CD14-positive monocyte (primary cell): ENCODE results near the gene CRIP2. TPM values are rescaled to one million over a fixed set of nuclear protein-coding genes. Genes with fewer than 3 reads are reported as not detected.
A peak's percentile ranks its signal among the peaks of the same experiment; 100 is the strongest.

Source experiments
- DNase-seq, 3 donors: peaks; one replicate each; pipeline ENCODE4 v3.0.0-alpha.2; 2011 to 2022
- H2AFZ ChIP-seq: 2 replicates; pipeline ENCODE4 v1.6.0; 2012; ENCODE audit warnings: mild to moderate bottlenecking, low read depth, low read length, inconsistent platforms; ENCODE audit not compliant: insufficient read depth, poor library complexity, severe bottlenecking
- H3K27ac ChIP-seq, 2 donors: 1 replicate in 1 of 2; 2 replicates in 1 of 2; pipeline ENCODE4 v1.5.1; 2012 to 2013; ENCODE audit warnings: low read length in 2 of 2, control low read depth in 1 of 2, inconsistent platforms in 1 of 2, low read depth in 1 of 2, mild to moderate bottlenecking in 1 of 2
- H3K27me3 ChIP-seq, 2 donors: one replicate each; pipeline versions ENCODE4 v1.6.0 to v1.6.1; 2011 to 2013; ENCODE audit warnings: low read length in 2 of 2; ENCODE audit not compliant: control insufficient read depth in 2 of 2, insufficient read depth in 2 of 2
- H3K36me3 ChIP-seq, 2 donors: replicated peaks in 1 of 2; 1 replicate in 1 of 2; 2 replicates in 1 of 2; pipeline versions ENCODE4 v1.5.1 to v1.6.1; 2012 to 2013; ENCODE audit warnings: low read length in 2 of 2, control low read depth in 1 of 2, inconsistent platforms in 1 of 2, mild to moderate bottlenecking in 1 of 2; ENCODE audit not compliant: insufficient read depth in 2 of 2, control insufficient read depth in 1 of 2
- H3K4me1 ChIP-seq, 2 donors: 1 replicate in 1 of 2; 2 replicates in 1 of 2; pipeline versions ENCODE4 v1.5.1 to v1.6.1; 2012 to 2013; ENCODE audit warnings: low read length in 2 of 2, control low read depth in 1 of 2, inconsistent platforms in 1 of 2, mild to moderate bottlenecking in 1 of 2, moderate library complexity in 1 of 2; ENCODE audit not compliant: insufficient read depth in 2 of 2, control insufficient read depth in 1 of 2
- H3K4me2 ChIP-seq: replicated peaks from 2 replicates; pipeline ENCODE3; 2012; ENCODE audit warnings: low read length, moderate library complexity, mild to moderate bottlenecking; ENCODE audit not compliant: poor library complexity, severe bottlenecking; ENCODE audit errors: extremely low read depth
- H3K4me3 ChIP-seq, 3 experiments: fragments of 200-600 bp in 1 of 3; sonication (generic) in 1 of 3; replicated peaks in 1 of 3; 1 replicate in 2 of 3; 2 replicates in 1 of 3; pipeline ENCODE4 v1.5.1; 2011 to 2013; ENCODE audit warnings: low read length in 3 of 3, mild to moderate bottlenecking in 3 of 3, control low read depth in 2 of 3, low read depth in 2 of 3, inconsistent platforms in 1 of 3, moderate library complexity in 1 of 3
- H3K79me2 ChIP-seq: 2 replicates; pipeline ENCODE4 v1.6.0; 2012; ENCODE audit warnings: mild to moderate bottlenecking, control low read depth, inconsistent platforms, low read length, moderate library complexity; ENCODE audit not compliant: insufficient read depth
- H3K9ac ChIP-seq: 2 replicates; pipeline ENCODE4 v1.6.0; 2017; ENCODE audit warnings: low read length, mild to moderate bottlenecking; ENCODE audit not compliant: insufficient read depth, poor library complexity, severe bottlenecking
- H3K9me3 ChIP-seq, 2 donors: replicated peaks in 1 of 2; 1 replicate in 1 of 2; 2 replicates in 1 of 2; pipeline versions ENCODE4 v1.5.1 to v1.6.1; 2012 to 2013; ENCODE audit warnings: low read length in 2 of 2, control low read depth in 1 of 2; ENCODE audit not compliant: control insufficient read depth in 1 of 2, insufficient read depth in 1 of 2
- H4K20me1 ChIP-seq: 2 replicates; pipeline ENCODE4 v1.6.0; 2012; ENCODE audit warnings: mild to moderate bottlenecking, low read length, control low read depth, moderate library complexity; ENCODE audit not compliant: insufficient read depth
- H3K27ac Mint-ChIP-seq, 7 donors: one replicate each; pipeline ENCODE4 v1.8.0; 2020; ENCODE audit warnings: mild to moderate bottlenecking in 7 of 7, mixed read lengths in 7 of 7, moderate library complexity in 6 of 7, inconsistent platforms in 2 of 7
- H3K27me3 Mint-ChIP-seq, 3 donors: one replicate each; pipeline ENCODE4 v1.8.0; 2021 to 2022; ENCODE audit warnings: low read depth in 3 of 3, mild to moderate bottlenecking in 3 of 3, mixed read lengths in 3 of 3, moderate library complexity in 3 of 3, inconsistent platforms in 1 of 3
- H3K36me3 Mint-ChIP-seq, 2 donors: one replicate each; pipeline ENCODE4 v1.8.0; 2020; ENCODE audit warnings: mixed read lengths in 2 of 2, inconsistent platforms in 1 of 2, mild to moderate bottlenecking in 1 of 2
- H3K4me1 Mint-ChIP-seq: one replicate; pipeline ENCODE4 v1.8.0; 2020; ENCODE audit warnings: mild to moderate bottlenecking, mixed read lengths
- H3K4me3 Mint-ChIP-seq, 2 donors: one replicate each; pipeline ENCODE4 v1.8.0; 2020; ENCODE audit warnings: mild to moderate bottlenecking in 2 of 2, mixed read lengths in 2 of 2, moderate library complexity in 1 of 2
- H3K9me3 Mint-ChIP-seq, 7 donors: one replicate each; pipeline ENCODE4 v1.8.0; 2020 to 2022; ENCODE audit warnings: mixed read lengths in 7 of 7, mild to moderate bottlenecking in 6 of 7, moderate library complexity in 6 of 7, inconsistent platforms in 2 of 7
- CTCF ChIP-seq: fragments of 200-600 bp; IDR thresholded peaks from one replicate; pipeline ENCODE4 v1.8.0; 2022; ENCODE audit warnings: antibody characterized with exemption, mild to moderate bottlenecking
- WGBS: methylation state at CpG from one replicate; pipeline ENCODE4 v1.1.5; 2013; ENCODE audit warnings: missing lambda C conversion rate; ENCODE audit not compliant: insufficient coverage; 5-methylcytosine and 5-hydroxymethylcytosine counted together
- intact Hi-C, 2 donors: fragments of 100-400 bp; cut with micrococcal nuclease; formaldehyde crosslinking; loops; one replicate each; pipeline versions ENCODE4 v1.15.0 to v1.15.1; 2023
- polyA plus RNA-seq, 3 donors: library from polyadenylated mRNA; depleted of rRNA in 1 of 3; unstranded in 2 of 3; stranded (reverse) in 1 of 3; fragments of 300-500 nt in 2 of 3; fragments of >200 nt in 1 of 3; fragmentation: Illumina TruSeq in 2 of 3; gene quantifications; 1 replicate in 2 of 3; 2 replicates in 1 of 3; pipeline ENCODE4 v1.2.3, GENCODE V29; 2012 to 2021

Gene CRIP2
- polyA plus RNA-seq, 3 donors, result 2.1 to 4.0 (median 3.3) TPM

DNA sequence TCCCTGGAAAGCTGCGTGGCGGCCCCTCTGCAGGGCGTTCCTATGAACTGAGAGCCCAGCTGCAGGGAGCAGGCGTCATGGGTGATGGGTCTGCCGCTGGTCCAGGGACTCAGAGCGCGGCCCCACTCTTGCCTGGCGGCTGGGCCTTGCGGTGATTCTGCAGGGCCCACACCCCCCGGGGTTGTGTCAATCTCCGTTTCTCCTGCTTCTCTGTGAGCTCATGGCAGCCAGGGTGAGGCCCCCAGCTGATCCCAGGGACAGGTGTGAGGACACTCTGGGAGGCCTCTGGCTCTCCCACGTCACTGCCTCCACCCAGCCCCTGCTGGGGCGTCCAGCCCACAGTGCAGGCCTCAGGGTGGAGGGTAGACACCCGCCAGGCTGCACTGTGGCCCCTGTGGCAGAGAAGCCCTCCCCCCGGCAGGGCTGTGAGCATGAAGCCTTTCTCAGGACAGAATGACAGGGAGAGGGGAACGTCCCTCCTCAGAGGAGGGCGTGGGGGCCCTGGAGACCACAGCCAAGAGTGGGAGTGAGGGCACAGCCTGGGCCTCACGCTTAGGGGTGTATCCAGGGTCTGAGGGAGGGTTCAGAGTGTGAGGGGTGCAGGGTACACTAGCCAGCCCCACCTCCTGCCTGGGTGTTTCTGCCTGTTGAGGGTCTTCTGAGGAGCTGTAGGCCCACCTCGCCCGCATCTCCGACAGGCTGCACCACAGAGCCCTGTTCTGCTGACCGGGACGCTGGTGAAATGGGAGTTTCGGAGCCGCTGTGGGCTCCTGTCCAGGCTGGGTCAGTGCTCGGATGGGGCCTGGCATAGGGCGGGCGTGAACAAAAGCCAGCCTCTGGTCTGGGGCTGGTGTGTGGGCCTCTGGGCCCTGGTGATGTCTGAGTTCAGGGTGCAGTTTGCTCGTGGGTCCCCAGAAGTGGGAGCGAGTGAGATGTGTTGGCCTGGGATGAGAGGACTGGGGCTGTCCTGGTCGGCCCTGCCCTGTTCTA lies 26.7 kb upstream of the CRIP2 start:
- Histone ChIP-seq H3K4me3 (no peak overlapping the region), H3K36me3 (peaks cover 25 to 44% of the 10 kb centered on the region in 2 donors), H3K9ac (no peak overlapping the region), H3K4me1 (no peaks in the 10 kb centered on the region), H4K20me1 (peaks cover 12% of the 10 kb centered on the region), H3K27ac (no peak overlapping the region), H3K4me2 (no peak overlapping the region), H3K79me2 (no peaks in the 10 kb centered on the region), H3K9me3 (no peaks in the 10 kb centered on the region), H3K27me3 (no peaks in the 10 kb centered on the region), H2AFZ (no peak overlapping the region)
- no peaks in the 10 kb centered on the region for H3K9me3 Mint-ChIP-seq
- 95% methylated on average over 25 of the region's 31 CpGs for WGBS
- TF ChIP-seq CTCF, result no peak
- peak overlapping the region in 4 of 7 donors; percentile 11 to 60 (median 39) for H3K27ac Mint-ChIP-seq
- peaks cover 27 to 55% of the 10 kb centered on the region in 2 donors for H3K36me3 Mint-ChIP-seq
- H3K4me3 Mint-ChIP-seq, result no peak overlapping the region
- DNase-seq, result no peak
- peaks cover 0 to 2% (median 0%) of the 10 kb centered on the region in 3 donors for H3K27me3 Mint-ChIP-seq
- intact Hi-C loops, result loop anchor here (1.0 to 10.0 kb wide), 5 partner anchors 43 to 77 kb away; partner anchors contain the start of genes TEDC1 (in 2 of the 2) and TMEM121 (in 1 of the 2)
- no peaks in the 10 kb centered on the region for H3K4me1 Mint-ChIP-seq

DNA sequence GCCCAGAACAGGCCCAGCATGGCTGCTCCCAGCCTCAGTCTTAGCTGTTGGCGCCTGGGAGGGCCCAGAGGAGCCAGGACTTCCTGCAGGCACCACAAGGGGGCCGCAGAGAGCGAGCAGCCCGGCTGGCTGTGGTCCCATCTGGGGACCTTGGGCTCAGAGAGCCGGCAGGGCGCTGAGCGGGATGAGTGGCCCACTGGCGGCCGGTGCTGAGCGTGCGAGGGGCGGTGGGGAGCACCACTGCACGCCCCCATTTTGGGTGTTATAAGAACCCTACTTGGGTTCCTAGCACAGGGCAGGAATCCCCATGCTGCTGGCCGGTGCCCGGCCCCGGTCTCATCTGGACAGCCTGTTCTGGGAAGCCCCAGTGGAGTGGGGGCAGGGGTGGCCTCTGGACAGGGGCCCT lies 25.9 kb upstream of the CRIP2 start:
- Histone ChIP-seq H3K79me2 (no peaks in the 10 kb centered on the region), H3K4me1 (no peaks in the 10 kb centered on the region), H3K4me3 (no peak overlapping the region), H3K9ac (no peak overlapping the region), H3K27ac (no peak overlapping the region), H2AFZ (no peak overlapping the region), H4K20me1 (peaks cover 12% of the 10 kb centered on the region), H3K27me3 (no peaks in the 10 kb centered on the region), H3K9me3 (no peaks in the 10 kb centered on the region), H3K4me2 (no peak overlapping the region), H3K36me3 (peaks cover 30 to 44% of the 10 kb centered on the region in 2 donors)
- 71% methylated on average over 12 of the region's 16 CpGs for WGBS
- H3K27ac Mint-ChIP-seq, result peak overlapping the region in 1 of 7 donors; percentile 11
- peak; percentile 84 for TF ChIP-seq CTCF
- H3K4me3 Mint-ChIP-seq, result no peak overlapping the region
- peaks cover 27 to 57% of the 10 kb centered on the region in 2 donors for H3K36me3 Mint-ChIP-seq
- H3K27me3 Mint-ChIP-seq, result no peaks in the 10 kb centered on the region
- H3K4me1 Mint-ChIP-seq, result no peaks in the 10 kb centered on the region
- no peaks in the 10 kb centered on the region for H3K9me3 Mint-ChIP-seq
- peak; percentile 35 to 53 (median 51) for DNase-seq
- intact Hi-C loops, result loop anchor here (1.0 to 10.0 kb wide), 5 partner anchors 42 to 77 kb away; partner anchors contain the start of genes TEDC1 (in 2 of the 2) and TMEM121 (in 1 of the 2)
